Measurements from ENCODE around the gene PCBD2. TPM values are rescaled to one million over a fixed set of nuclear protein-coding genes. Genes with fewer than 3 reads are reported as not detected.
"Not testable (repeated sequence)": the region's sequence is repeated elsewhere in the genome, so short reads cannot be mapped to it uniquely, and the experiment has no call there.

PCBD2 gene
- total and polyA plus RNA-seq, 2 donors = 5.9 to 6.8 TPM

DNA sequence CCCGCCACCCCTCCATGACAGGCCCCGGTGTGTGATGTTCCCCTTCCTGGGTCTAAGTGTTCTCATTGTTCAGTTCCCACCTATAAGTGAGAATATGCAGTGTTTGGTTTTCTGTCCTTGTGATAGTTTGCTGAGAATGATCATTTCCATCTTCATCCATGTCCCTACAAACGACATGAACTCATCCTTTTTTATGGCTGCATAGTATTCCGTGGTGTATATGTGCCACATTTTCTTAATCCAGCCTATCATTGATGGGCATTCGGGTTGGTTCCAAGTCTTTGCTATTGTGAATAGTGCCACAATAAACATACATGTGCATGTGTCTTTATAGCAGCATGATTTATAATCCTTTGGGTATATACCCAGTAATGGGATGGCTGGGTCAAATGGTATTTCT lies 93.1 kb downstream of the PCBD2 start:
- H3K4me3 ChIP-seq (ENCODE audit: low read length in 2 of 2); H3K27me3 ChIP-seq (ENCODE audit: control insufficient read depth in 2 of 2, insufficient read depth in 1 of 2, low read length in 1 of 2); DNase-seq (ENCODE audit: low read depth in 6 of 9, low spot score in 9 of 9); H3K27ac ChIP-seq (ENCODE audit: low read depth in 1 of 2, low read length in 1 of 2); H3K4me1 ChIP-seq (ENCODE audit: control insufficient read depth in 2 of 2, insufficient read depth in 2 of 2, low read length in 2 of 2); H3K36me3 ChIP-seq (ENCODE audit: control insufficient read depth in 2 of 2, insufficient read depth in 2 of 2, low read length in 1 of 2); H3K9me3 ChIP-seq (ENCODE audit: control insufficient read depth in 2 of 2, insufficient read depth in 1 of 2, low read length in 1 of 2): not testable (repeated sequence)
- WGBS = 85% methylated on average over 5 of the region's 5 CpGs

GRCh38 chr5:135004376-135004775 lies 99.4 kb downstream of the PCBD2 start:
- no peaks in the 10 kb centered on the region for H3K36me3 ChIP-seq (ENCODE audit: control insufficient read depth in 2 of 2, insufficient read depth in 2 of 2, low read length in 1 of 2)
- whole genome bisulfite sequencing = 97% methylated on average over 3 of the region's 3 CpGs

DNA sequence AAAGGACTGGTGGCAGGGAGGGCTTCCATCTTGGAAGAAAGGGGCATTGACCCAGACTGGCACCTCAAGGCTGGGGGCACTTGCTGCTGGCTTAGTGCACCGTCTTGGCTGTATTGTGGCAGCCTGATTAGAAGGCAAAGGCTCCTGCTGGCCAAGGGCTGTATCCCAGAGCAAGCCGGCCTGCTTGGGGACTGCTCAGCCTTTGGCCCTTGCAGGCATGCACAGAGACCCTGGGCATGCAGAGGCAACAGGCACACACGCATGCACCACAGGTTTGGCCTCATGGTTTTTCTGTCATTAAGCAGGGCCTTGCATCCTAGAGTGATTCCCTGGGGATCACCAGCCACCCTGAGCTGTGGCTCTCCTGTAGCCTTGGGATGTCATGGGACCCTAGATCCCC lies 100.1 kb downstream of the PCBD2 start:
- Histone ChIP-seq H3K4me1 (ENCODE audit: control insufficient read depth in 2 of 2, insufficient read depth in 2 of 2, low read length in 2 of 2) (no peaks in the 10 kb centered on the region), H3K4me3 (ENCODE audit: low read length in 2 of 2) (no peak overlapping the region), H3K27me3 (ENCODE audit: control insufficient read depth in 2 of 2, insufficient read depth in 1 of 2, low read length in 1 of 2) (no peaks in the 10 kb centered on the region), H3K9me3 (ENCODE audit: control insufficient read depth in 2 of 2, insufficient read depth in 1 of 2, low read length in 1 of 2) (no peaks in the 10 kb centered on the region), H3K27ac (ENCODE audit: low read depth in 1 of 2, low read length in 1 of 2) (no peak overlapping the region), H3K36me3 (ENCODE audit: control insufficient read depth in 2 of 2, insufficient read depth in 2 of 2, low read length in 1 of 2) (no peaks in the 10 kb centered on the region)
- no peak for DNase-seq (ENCODE audit: low read depth in 6 of 9, low spot score in 9 of 9)
- 97% methylated on average over 3 of the region's 3 CpGs for WGBS

More at GRCh38 chr5:135004376-135004775, 99.4 kb downstream of the PCBD2 start:
- Histone ChIP-seq H3K4me1 (ENCODE audit: control insufficient read depth in 2 of 2, insufficient read depth in 2 of 2, low read length in 2 of 2) (no peaks in the 10 kb centered on the region), H3K4me3 (ENCODE audit: low read length in 2 of 2) (no peak overlapping the region), H3K27me3 (ENCODE audit: control insufficient read depth in 2 of 2, insufficient read depth in 1 of 2, low read length in 1 of 2) (no peaks in the 10 kb centered on the region), H3K9me3 (ENCODE audit: control insufficient read depth in 2 of 2, insufficient read depth in 1 of 2, low read length in 1 of 2) (no peaks in the 10 kb centered on the region), H3K27ac (ENCODE audit: low read depth in 1 of 2, low read length in 1 of 2) (no peak overlapping the region)
- DNase-seq (ENCODE audit: low read depth in 6 of 9, low spot score in 9 of 9) = no peak

- WGBS = 97% methylated on average over 9 of the region's 9 CpGs
- no peak for DNase-seq (ENCODE audit: low read depth in 6 of 9, low spot score in 9 of 9)
- H3K36me3 ChIP-seq (ENCODE audit: control insufficient read depth in 2 of 2, insufficient read depth in 2 of 2, low read length in 1 of 2) = no peaks in the 10 kb centered on the region
These were observed 102.4 kb downstream of the PCBD2 start for GRCh38 chr5:135007305-135007704.

DNA sequence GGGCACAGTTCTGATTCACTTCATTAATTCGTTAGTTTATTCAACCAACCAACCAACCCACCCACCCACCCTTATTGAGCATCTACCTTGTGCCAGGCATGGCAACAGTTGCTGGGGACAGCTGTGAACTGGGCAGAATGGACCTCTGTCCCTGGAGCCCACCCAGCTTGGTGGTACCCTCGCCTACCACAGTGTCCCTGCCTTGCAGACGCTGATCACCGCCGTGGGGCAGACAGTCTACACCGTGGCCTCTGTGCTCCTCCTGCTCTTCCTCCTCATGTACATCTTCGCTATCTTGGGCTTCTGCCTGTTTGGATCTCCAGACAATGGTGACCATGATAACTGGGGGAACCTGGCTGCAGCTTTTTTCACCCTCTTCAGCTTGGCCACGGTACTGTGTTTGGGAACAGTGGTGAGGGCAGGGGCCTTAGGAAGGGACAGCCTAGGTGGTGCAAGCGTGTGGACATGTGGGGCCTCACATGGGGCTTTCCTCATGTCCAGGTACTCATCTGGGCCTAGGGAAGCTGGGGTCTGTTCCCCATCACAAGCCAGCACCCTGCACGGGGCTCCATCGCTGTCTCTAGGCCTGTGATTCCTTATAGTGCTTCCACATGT lies 102.9 kb downstream of the PCBD2 start:
- Histone ChIP-seq H3K27ac (ENCODE audit: low read depth in 1 of 2, low read length in 1 of 2) (no peak overlapping the region), H3K9me3 (ENCODE audit: control insufficient read depth in 2 of 2, insufficient read depth in 1 of 2, low read length in 1 of 2) (no peaks in the 10 kb centered on the region), H3K4me1 (ENCODE audit: control insufficient read depth in 2 of 2, insufficient read depth in 2 of 2, low read length in 2 of 2) (no peaks in the 10 kb centered on the region), H3K27me3 (ENCODE audit: control insufficient read depth in 2 of 2, insufficient read depth in 1 of 2, low read length in 1 of 2) (no peaks in the 10 kb centered on the region), H3K36me3 (ENCODE audit: control insufficient read depth in 2 of 2, insufficient read depth in 2 of 2, low read length in 1 of 2) (no peaks in the 10 kb centered on the region), H3K4me3 (ENCODE audit: low read length in 2 of 2) (no peak overlapping the region)
- DNase-seq (ENCODE audit: low read depth in 6 of 9, low spot score in 9 of 9) = no peak
- 88% methylated on average over 11 of the region's 11 CpGs for WGBS

More at GRCh38 chr5:135007305-135007704, 102.4 kb downstream of the PCBD2 start:
- Histone ChIP-seq H3K9me3 (ENCODE audit: control insufficient read depth in 2 of 2, insufficient read depth in 1 of 2, low read length in 1 of 2) (no peaks in the 10 kb centered on the region), H3K27me3 (ENCODE audit: control insufficient read depth in 2 of 2, insufficient read depth in 1 of 2, low read length in 1 of 2) (no peaks in the 10 kb centered on the region), H3K4me1 (ENCODE audit: control insufficient read depth in 2 of 2, insufficient read depth in 2 of 2, low read length in 2 of 2) (no peaks in the 10 kb centered on the region), H3K4me3 (ENCODE audit: low read length in 2 of 2) (no peak overlapping the region), H3K27ac (ENCODE audit: low read depth in 1 of 2, low read length in 1 of 2) (no peak overlapping the region)

DNA sequence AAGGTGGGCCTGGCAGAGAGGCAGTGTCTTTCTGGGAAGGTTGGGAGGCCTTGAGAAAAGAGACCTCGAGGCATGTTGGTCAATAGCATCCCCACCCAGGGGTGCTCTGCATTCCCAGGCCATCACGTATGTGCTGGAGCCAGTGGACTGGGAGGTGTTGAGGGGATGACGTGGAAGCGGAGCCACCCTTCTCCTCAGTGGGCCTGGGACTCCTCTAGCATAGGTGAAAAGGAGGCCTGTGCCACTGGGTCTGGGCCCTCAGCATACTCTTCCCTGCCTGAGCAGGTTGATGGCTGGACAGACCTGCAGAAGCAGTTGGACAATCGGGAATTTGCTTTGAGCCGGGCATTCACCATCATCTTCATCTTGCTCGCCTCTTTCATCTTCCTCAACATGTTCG lies 103.6 kb downstream of the PCBD2 start:
- no peaks in the 10 kb centered on the region for H3K36me3 ChIP-seq (ENCODE audit: control insufficient read depth in 2 of 2, insufficient read depth in 2 of 2, low read length in 1 of 2)
- no peak for DNase-seq (ENCODE audit: low read depth in 6 of 9, low spot score in 9 of 9)
- no peaks in the 10 kb centered on the region for H3K9me3 ChIP-seq (ENCODE audit: control insufficient read depth in 2 of 2, insufficient read depth in 1 of 2, low read length in 1 of 2)
- no peaks in the 10 kb centered on the region for H3K27me3 ChIP-seq (ENCODE audit: control insufficient read depth in 2 of 2, insufficient read depth in 1 of 2, low read length in 1 of 2)
- WGBS = 96% methylated on average over 8 of the region's 8 CpGs
- no peak overlapping the region for H3K27ac ChIP-seq (ENCODE audit: low read depth in 1 of 2, low read length in 1 of 2)
- no peaks in the 10 kb centered on the region for H3K4me1 ChIP-seq (ENCODE audit: control insufficient read depth in 2 of 2, insufficient read depth in 2 of 2, low read length in 2 of 2)
- no peak overlapping the region for H3K4me3 ChIP-seq (ENCODE audit: low read length in 2 of 2)

GRCh38 chr5:135008981-135009735 lies 104.2 kb downstream of the PCBD2 start:
- 88% methylated on average over 13 of the region's 13 CpGs for WGBS
- H3K9me3 ChIP-seq (ENCODE audit: control insufficient read depth in 2 of 2, insufficient read depth in 1 of 2, low read length in 1 of 2) = no peaks in the 10 kb centered on the region
- no peaks in the 10 kb centered on the region for H3K4me1 ChIP-seq (ENCODE audit: control insufficient read depth in 2 of 2, insufficient read depth in 2 of 2, low read length in 2 of 2)
- no peak for DNase-seq (ENCODE audit: low read depth in 6 of 9, low spot score in 9 of 9)
- H3K27me3 ChIP-seq (ENCODE audit: control insufficient read depth in 2 of 2, insufficient read depth in 1 of 2, low read length in 1 of 2) = no peaks in the 10 kb centered on the region
- no peaks in the 10 kb centered on the region for H3K36me3 ChIP-seq (ENCODE audit: control insufficient read depth in 2 of 2, insufficient read depth in 2 of 2, low read length in 1 of 2)
- no peak overlapping the region for H3K4me3 ChIP-seq (ENCODE audit: low read length in 2 of 2)
- no peak overlapping the region for H3K27ac ChIP-seq (ENCODE audit: low read depth in 1 of 2, low read length in 1 of 2)

DNA sequence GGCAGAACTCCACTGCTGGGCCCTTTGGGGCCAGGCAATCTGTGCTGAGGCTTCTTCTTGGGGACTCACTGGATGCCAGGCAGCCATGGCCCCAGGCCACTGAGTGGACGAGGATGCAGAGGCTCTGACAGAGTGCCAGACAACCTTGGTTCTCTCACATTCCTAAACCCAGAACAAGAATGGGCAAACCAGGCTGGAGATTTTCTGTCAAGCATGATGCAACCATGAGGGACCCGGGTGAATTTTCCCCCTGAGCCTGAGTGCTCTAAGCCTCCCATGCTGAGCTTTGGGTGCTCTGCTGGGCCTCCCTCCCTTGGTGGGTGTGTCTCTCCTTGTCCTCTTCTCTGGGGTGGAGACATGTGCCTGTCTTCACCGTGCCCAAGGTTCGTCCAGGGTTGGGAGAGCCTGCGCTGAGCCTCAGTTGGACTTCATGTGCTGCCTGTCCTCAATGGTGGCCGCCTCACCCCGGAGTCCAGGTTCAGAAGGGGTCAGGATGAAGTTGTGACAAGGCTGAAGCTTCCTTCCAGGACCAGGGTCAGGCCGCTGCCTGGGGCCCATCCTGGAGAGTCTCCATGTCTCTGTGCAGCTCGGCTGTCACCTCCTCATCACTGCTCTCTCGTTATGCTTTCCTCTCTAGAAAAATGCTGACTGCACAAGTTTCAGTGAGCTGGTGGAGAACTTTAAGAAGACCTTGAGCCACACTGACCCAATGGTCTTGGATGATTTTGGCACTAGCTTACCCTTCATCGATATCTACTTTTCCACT lies 105.0 kb downstream of the PCBD2 start:
- no peak for DNase-seq (ENCODE audit: low read depth in 6 of 9, low spot score in 9 of 9)
- Histone ChIP-seq H3K4me3 (ENCODE audit: low read length in 2 of 2) (no peak overlapping the region), H3K9me3 (ENCODE audit: control insufficient read depth in 2 of 2, insufficient read depth in 1 of 2, low read length in 1 of 2) (no peaks in the 10 kb centered on the region), H3K36me3 (ENCODE audit: control insufficient read depth in 2 of 2, insufficient read depth in 2 of 2, low read length in 1 of 2) (no peaks in the 10 kb centered on the region), H3K4me1 (ENCODE audit: control insufficient read depth in 2 of 2, insufficient read depth in 2 of 2, low read length in 2 of 2) (no peaks in the 10 kb centered on the region), H3K27ac (ENCODE audit: low read depth in 1 of 2, low read length in 1 of 2) (no peak overlapping the region), H3K27me3 (ENCODE audit: control insufficient read depth in 2 of 2, insufficient read depth in 1 of 2, low read length in 1 of 2) (peaks cover 0 to 2% of the 10 kb centered on the region in 2 donors)
- WGBS = 96% methylated on average over 11 of the region's 11 CpGs
